NCI-H2196 (cell line): ENCODE data around the gene PLCL2.

Experiments used
- DNase-seq: peaks from one replicate; lab custom pipeline; 2025; ENCODE audit not compliant: unreplicated experiment; lab: John Stamatoyannopoulos, UW

PLCL2 gene

GRCh38 chr3:17038141-17038540 is 153.4 kb downstream of the PLCL2 start:
- no peak for DNase-seq

DNA sequence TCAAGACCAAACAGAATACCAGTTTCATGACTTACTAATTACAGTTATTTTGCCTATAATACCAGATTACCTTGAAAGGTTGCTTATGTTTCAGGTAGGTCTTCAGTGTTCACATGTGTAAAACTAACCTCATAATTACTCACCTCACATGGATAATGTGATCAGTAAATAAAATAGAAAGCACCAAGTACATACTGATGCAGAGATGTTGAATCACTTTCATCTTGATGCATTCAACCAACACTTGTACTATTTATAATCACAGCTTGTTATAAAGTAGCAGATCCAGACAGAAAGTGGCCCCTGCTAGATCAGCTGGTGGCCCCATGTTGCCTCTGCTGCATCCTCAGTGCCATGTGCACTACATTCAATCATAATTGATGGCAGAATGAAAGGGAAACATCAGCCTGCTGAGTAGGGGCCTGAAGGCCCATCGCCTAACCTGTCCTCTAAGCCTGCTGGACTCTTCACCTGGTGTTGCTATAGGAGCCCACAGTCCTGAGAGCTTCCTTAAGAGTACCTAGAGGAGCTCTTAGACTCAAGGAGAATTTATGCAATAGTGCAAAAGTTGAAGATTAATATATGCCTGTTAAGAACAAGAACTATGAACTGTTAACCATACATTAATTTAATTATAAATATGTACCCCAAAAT is 154.3 kb downstream of the PLCL2 start:
- DNase-seq, result no peak

DNA sequence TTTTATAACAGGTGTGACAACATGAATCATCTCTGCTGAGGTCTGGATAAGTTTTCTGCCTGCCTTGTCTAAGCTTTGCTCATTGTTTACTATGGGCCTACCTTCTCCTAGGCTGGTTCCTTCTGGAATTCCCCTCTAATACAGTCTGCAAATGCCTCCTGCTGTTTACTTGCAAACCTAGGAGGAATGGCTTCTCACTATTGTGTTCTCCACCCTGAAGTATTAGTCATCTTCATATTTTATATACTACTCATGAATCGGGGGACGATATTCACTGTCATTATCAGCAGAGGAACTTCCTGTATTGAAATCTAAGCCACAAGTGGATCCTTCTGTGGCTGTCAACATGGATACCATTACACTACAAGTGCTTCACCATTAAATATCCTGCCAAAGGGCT is 154.8 kb downstream of the PLCL2 start:
- DNase-seq, result peak; percentile 29

DNA sequence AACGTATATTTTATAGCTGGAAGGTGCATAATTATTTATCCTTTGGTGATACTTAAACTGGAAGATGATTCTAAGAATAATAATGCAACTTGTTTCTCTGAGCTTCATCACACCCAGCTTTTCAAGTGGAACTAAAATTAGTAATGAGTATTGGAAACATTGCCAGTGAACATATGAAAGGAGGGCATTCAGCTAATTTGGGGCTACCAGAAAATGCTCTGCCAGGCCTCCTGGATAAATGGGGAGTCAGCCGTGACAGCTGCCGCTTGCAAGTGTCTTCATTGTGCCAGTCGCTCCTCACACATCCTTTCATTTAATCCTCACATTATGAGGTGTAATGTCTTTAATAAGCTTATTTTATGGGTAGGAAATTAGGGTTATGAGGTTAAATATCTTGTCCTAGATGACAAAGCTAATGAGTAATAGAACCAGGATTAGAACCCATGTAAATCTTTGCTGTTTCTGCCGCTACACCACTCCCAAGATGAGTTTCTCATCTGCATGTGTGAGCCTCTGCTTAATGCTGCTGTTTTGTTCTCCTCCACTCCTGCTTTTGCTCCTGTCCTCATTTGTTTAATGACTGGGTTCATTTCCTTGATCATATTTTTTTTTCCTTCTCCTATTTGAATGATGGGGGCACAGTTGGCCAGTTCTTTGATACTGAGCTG is 155.7 kb downstream of the PLCL2 start:
- DNase-seq, result no peak

- no peak for DNase-seq
These were observed 156.2 kb downstream of the PLCL2 start for GRCh38 chr3:17040990-17041377.

GRCh38 chr3:17044855-17045254 is 160.1 kb downstream of the PLCL2 start:
- DNase-seq, result no peak

DNA sequence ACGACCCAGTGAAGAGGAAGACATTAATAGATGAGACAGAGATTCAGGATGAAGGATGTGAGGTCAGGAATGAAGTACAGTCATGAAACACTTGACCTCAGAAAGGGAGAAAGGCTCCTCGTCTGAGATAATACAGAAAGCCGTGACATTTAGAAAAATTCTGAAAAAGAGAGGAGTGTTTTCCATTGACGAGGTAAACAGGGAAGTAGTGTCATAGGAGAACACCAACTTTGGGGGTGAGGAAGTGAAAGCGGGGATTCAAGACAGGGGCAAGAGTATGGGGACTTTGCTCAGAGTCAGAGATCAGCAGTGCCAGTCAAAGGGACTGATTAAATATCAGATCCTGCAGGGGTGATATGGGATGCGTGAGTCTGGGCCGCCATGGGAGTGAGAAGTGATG is 160.9 kb downstream of the PLCL2 start:
- no peak for DNase-seq

DNA sequence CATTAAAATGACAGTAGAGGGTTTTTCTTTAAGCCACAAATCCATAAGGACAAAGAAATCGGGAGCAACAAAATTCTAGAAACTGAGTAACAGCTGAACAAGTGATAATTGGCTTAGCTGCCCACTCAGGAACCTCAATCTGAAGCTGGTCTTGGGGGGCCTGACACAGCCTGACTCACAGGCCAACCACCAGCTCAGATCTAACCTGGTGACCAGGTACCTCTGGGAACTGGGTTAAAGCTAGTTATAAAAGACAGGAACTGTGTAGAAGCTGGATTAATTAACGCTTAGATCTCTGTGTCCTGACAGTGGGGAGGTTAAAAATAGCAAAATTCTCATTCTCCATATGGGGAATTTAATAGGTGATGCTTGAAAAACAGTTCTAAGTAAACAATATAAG is 161.9 kb downstream of the PLCL2 start:
- no peak for DNase-seq

GRCh38 chr3:17047162-17047561 is 162.4 kb downstream of the PLCL2 start:
- DNase-seq, result no peak

GRCh38 chr3:17047894-17048293 is 163.1 kb downstream of the PLCL2 start:
- no peak for DNase-seq

DNA sequence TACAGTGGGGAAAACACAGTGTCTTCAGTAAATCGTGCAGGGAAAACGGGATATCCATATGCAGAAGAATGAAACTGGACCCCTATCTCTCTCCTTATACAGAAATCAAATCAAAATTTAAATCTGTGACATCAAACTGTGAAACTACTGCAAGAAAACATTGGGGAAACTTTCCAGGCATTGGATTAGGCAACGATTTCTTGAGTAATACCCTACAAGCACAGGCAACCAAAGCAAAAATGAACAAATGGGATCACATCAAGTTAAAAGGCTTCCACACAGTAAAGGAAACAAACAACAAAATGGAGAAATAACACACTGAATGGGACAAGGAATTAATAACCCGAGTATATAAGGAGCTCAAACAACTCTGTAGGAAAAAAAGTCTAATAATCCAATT is 165.3 kb downstream of the PLCL2 start:
- DNase-seq, result no peak

- DNase-seq, result no peak
These were observed 165.8 kb downstream of the PLCL2 start for GRCh38 chr3:17050506-17050905.

DNA sequence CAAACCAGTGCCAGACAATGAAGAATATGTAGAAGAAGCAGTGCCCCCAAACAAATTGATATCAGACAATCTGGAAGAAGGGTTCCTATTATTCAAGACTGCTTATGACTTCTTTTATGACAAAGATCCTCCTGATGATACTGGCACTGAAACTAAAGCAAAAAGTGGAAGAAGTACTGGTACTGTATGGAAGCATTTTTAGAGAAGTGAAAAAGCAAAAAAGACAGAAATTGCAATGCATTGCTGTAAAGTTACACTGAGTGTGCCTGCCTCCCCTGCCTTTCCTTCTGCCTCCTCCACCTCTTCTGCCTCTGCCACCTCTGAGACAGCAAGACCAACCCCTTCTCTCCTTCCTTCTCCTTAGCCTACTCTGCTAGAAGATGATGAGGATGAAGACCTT is 167.6 kb downstream of the PLCL2 start:
- DNase-seq, result no peak

GRCh38 chr3:17054301-17054981 is 169.7 kb downstream of the PLCL2 start:
- no peak for DNase-seq

DNA sequence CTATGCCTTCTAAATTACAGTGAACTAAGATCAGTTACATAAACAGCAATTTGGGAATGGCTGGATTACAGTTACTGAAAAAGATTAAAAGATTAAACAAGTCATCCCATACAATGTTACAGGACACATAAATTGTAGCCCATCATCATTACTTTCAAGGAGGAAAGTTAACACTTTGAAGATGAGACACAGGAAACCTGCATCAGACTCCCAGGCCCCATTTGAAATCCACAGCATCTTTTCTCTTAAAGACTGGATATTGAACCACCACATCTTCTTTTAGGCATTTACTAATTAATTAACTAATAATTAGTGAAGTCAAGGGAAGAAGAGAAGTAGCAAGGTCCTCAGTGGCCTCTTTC is 170.2 kb downstream of the PLCL2 start:
- DNase-seq, result no peak

GRCh38 chr3:17055374-17056276 is 170.9 kb downstream of the PLCL2 start:
- no peak for DNase-seq

GRCh38 chr3:17057321-17057720 is 172.6 kb downstream of the PLCL2 start:
- DNase-seq, result no peak

- no peak for DNase-seq
These were observed 175.3 kb downstream of the PLCL2 start for GRCh38 chr3:17059989-17060550.

DNA sequence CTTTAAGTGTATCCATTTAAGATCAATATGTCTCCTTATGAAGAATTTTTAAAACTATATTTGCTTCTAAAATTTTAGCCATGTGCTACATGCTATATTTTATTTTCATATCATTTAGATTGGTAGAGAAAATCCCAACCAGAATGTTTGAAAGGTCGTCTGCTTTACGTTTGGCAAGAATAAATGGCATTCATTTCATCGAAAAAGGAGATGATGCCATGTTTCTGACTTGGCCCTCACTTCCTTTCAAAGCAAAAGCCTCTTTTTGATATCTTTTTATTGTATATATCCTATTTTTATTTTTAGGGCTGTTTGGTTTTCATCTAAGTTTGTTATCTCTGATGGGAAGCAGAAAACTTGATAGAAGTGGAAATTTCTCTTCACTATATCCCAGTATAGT is 176.2 kb downstream of the PLCL2 start:
- DNase-seq, result no peak

GRCh38 chr3:17062736-17063135 is 178.0 kb downstream of the PLCL2 start:
- no peak for DNase-seq

- DNase-seq, result no peak
These were observed 178.8 kb downstream of the PLCL2 start for GRCh38 chr3:17063596-17063995.
